Vagina (tissue), 2 donors: Measurements from ENCODE around the gene S100A2.

ENCODE experiments used
- CTCF ChIP-seq, 3 experiments: fragments of 450-650 bp in 2 of 3; fragments of 200-600 bp in 1 of 3; sonication (generic) in 1 of 3; IDR thresholded peaks; one replicate each; pipeline ENCODE4 v1.5.1; 2017 to 2019; ENCODE audit warnings: antibody characterized with exemption in 3 of 3, mild to moderate bottlenecking in 2 of 3, moderate library complexity in 2 of 3
- POLR2A ChIP-seq, 2 donors: fragments of 450-650 bp; IDR thresholded peaks; one replicate each; pipeline ENCODE4 v1.6.1; 2017; ENCODE audit warnings: antibody characterized with exemption in 2 of 2, mild to moderate bottlenecking in 2 of 2, moderate library complexity in 2 of 2

- TF ChIP-seq POLR2A (IDR thresholded peaks at IDR 0.05) = no peak
- peak in 1 of 3 experiments; percentile 12 for TF ChIP-seq CTCF (IDR thresholded peaks at IDR 0.05)
These were observed 16.6 kb downstream of the S100A2 start, which contains the start of gene S100A3 for GRCh38 chr1:153548722-153549688.
